GM19455 (cell line): Measurements from ENCODE around the gene ARF1.

ENCODE experiments used
- ATAC-seq: cut with Tn5 transposase; IDR thresholded peaks from one replicate; pipeline ENCODE4 v1.9.1; 2021; ENCODE audit not compliant: unreplicated experiment

Gene ARF1

DNA sequence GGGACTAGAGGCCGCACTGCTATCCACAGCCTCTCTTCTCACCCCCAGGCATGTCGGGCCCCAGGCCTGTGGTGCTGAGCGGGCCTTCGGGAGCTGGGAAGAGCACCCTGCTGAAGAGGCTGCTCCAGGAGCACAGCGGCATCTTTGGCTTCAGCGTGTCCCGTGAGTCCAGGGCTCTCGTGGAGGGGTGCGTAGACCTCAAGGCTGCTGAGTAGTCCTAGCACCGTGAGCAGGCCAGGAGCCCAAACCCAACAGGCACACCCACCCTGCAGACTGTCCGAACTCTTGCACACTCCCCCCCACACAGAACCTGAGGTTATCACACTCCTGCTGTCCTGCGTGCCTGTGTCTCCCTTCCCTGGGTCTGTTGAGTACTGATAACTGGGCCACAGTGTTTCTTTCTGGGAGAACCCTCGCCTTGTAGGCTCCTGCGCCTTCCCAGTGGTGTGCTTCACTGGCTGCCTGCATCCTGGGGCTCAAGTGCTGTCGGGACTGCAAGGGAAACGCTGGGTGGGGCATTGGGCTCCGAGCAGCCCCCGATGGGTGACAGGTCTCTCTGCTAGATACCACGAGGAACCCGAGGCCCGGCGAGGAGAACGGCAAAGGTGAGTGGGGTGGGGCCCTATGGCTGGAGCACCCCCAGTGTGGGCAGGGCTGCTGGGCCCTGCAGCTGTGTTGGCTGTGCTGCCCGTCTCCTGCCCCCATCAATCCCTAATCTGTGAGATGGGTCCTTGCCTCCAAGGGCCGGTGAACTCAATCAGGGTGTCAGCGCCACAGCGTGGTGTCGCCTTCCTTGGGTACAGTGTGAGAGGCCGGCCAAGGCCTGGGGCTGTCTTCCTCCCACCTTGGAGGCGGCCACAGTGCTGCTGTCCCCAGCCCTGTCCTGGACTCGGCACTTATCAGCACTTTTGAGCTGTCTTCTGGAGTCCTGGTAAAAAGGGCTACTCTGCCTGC is 63.2 kb downstream of the ARF1 start:
- ATAC-seq, result no peak

DNA sequence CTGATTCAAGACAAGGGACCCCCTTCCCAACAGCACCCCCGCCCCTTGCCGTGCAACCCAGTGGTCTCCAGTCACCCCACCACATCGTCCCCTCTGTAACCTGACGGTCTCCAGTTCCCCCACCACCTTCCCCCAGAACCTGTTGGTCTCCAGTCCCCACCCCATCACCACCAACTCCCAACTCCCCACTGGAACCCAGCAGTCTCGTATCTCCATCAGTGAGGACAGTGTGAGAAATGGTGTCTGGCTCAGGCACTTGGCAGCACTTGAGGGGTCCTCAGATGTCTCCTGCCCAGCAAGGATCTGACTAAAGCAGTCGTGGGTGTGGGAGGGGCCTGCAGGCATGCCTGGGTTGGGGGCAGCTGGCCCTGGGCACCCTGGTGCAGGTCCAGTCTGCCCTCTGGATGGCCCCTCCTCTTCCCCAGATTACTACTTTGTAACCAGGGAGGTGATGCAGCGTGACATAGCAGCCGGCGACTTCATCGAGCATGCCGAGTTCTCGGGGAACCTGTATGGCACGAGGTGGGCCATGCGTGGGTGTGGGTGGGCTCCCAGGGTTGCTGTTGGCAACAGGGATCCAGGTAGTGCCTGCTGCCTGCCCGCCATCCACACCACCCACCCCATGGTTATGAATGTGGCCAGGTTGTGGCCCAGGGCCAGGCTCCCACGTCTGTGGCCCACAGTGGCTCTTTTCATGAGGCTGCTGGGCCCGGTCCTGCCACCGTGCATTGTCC is 64.1 kb downstream of the ARF1 start:
- no peak for ATAC-seq

DNA sequence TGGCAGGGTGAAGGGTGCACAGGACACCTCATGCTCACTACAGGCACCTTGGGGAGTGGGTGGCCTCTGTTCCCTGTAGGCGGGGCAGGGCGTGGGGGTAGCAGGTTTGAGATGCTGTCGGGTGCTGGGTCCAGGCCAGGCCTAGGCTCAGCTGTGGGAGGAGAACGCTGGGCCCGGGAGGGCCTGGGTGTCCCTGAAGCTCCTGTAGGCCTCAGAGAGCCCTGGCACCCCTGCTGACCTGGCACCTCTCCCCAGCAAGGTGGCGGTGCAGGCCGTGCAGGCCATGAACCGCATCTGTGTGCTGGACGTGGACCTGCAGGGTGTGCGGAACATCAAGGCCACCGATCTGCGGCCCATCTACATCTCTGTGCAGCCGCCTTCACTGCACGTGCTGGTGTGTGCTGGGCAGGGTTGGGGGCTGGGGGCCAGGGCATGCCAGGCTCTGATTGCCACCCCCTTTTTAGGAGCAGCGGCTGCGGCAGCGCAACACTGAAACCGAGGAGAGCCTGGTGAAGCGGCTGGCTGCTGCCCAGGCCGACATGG is 64.7 kb downstream of the ARF1 start:
- no peak for ATAC-seq

DNA sequence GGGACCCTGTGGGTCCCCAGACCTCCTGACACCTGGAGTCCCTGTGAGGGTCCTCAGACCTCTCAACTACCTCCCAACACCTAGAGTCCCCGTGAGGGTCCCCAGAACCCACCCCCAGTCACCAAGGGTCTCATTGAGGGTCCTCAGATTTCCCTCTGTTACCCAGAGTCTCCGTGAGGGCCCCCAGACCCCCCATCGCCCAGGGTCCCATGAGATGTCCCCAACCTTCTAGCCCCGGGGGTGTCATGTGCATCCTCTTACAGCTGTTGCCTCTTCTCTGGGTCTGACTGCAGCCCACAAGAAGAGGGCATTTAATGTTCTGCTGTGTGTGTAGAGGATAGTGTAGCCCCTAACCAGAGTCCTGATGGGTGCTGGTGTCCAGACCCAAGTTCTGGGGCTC is 65.3 kb downstream of the ARF1 start:
- no peak for ATAC-seq

DNA sequence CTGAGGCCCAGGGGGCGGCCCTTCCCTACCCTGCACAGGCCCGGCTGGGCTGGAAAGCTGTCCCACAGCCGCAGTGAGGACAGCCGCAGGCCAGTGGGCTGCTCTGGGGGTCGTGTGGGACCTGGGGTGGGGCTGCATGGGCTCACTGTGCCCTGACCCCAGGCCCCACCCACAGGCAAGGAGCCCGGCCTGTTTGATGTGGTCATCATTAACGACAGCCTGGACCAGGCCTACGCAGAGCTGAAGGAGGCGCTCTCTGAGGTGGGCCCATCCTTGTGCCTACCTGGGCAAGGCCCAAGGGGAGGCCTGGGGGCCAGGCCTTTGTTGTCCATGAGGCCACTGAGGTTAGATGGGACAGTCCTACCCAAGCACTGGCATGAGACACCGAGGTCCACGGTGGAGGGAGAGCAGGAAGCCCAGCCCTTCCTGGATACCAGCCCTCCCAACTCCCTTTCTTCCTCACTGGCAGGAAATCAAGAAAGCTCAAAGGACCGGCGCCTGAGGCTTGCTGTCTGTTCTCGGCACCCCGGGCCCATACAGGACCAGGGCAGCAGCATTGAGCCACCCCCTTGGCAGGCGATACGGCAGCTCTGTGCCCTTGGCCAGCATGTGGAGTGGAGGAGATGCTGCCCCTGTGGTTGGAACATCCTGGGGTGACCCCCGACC is 65.8 kb downstream of the ARF1 start:
- no peak for ATAC-seq
